IPS-15b (cell line): Measurements from ENCODE around the gene UNC80.

Experiments used
- H3K27me3 ChIP-seq: one replicate; pipeline ENCODE4 v1.6.1; 2013; ENCODE audit warnings: low read length; ENCODE audit not compliant: control insufficient read depth, insufficient read depth
- H3K36me3 ChIP-seq: one replicate; pipeline ENCODE4 v1.6.1; 2013; ENCODE audit warnings: low read length; ENCODE audit not compliant: control insufficient read depth, insufficient read depth
- H3K4me1 ChIP-seq: one replicate; pipeline ENCODE4 v1.6.1; 2013; ENCODE audit warnings: mild to moderate bottlenecking, low read length; ENCODE audit not compliant: control insufficient read depth, insufficient read depth
- H3K4me3 ChIP-seq: one replicate; pipeline ENCODE4 v1.5.1; 2013; ENCODE audit warnings: low read depth, low read length
- H3K9ac ChIP-seq: one replicate; pipeline ENCODE4 v1.6.1; 2013; ENCODE audit warnings: low read depth, mild to moderate bottlenecking, low read length
- H3K9me3 ChIP-seq: one replicate; pipeline ENCODE4 v1.6.1; 2013; ENCODE audit warnings: mild to moderate bottlenecking, low read length; ENCODE audit not compliant: control insufficient read depth, insufficient read depth

Gene UNC80

DNA sequence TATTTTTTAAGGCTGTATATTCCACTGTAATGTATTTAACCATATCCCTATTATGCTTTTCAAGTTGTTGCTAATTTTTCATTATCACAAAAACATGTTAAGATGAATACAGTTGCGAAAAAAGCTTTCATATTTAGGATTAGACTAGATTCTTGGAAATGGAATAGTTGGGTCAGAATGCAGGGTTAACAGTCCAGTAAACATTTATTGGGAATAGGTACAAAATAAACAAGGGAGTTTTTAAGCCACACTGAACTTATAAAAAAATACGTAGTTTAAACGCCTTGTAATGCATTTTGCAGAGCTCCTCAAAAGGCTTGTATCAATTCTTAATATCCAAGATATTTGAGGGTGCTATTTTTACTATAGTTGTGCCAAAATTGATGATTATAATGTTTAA lies 266.4 kb downstream of the UNC80 start:
- no peaks in the 10 kb centered on the region for H3K9me3 ChIP-seq
- H3K9ac ChIP-seq, result no peak overlapping the region
- H3K27me3 ChIP-seq, result no peaks in the 10 kb centered on the region
- no peaks in the 10 kb centered on the region for H3K36me3 ChIP-seq
- no peak overlapping the region for H3K4me3 ChIP-seq
- H3K4me1 ChIP-seq, result no peaks in the 10 kb centered on the region

DNA sequence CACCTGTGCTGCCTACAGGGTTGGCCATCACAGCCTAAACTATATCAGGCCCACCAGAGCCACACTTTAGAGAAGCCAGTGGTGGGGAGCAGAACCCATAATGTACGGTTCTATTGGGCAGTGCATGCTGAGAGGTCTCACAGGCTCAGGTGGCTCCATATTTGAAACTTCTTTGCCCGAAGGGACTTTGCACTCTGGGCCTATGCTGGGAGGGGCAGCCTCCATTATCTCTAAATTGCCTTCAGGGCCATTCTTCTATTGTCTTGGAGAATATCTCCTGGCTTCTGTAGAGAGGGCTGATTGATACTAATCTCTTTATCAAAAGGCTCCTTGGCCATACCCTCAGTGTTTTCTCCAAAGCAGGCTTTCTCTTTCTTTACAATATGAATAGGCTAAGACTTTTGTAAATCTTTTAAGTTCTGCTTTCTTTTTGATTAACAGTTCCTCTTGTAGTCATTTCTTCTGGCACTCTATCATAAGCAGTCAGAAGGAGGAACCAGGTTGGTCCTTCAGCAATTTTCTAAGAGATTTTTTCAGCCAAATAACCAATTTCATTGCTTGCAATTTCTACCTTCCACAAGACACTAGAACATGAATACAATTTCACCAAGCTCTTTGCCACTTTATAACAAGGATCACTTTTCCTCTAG lies 275.3 kb downstream of the UNC80 start:
- Histone ChIP-seq H3K9me3 (no peaks in the 10 kb centered on the region), H3K4me3 (no peak overlapping the region), H3K9ac (no peak overlapping the region), H3K27me3 (no peaks in the 10 kb centered on the region), H3K36me3 (no peaks in the 10 kb centered on the region), H3K4me1 (no peaks in the 10 kb centered on the region)
